Adrenal gland (tissue), 5 donors: ENCODE measurements around the gene COL12A1.

ENCODE experiments used
- CTCF ChIP-seq, 6 experiments: fragments of 450-650 bp in 4 of 6; fragments of 200-600 bp in 2 of 6; sonication (generic) in 1 of 6; IDR thresholded peaks; 1 replicate in 5 of 6; 2 replicates in 1 of 6; pipeline versions ENCODE4 v1.5.1 to v1.8.0; 2016 to 2021; ENCODE audit warnings: antibody characterized with exemption in 6 of 6, mild to moderate bottlenecking in 2 of 6, moderate library complexity in 1 of 6
- POLR2A ChIP-seq, 2 donors: fragments of 450-650 bp; IDR thresholded peaks; one replicate each; pipeline ENCODE4 v1.6.1; 2017; ENCODE audit warnings: antibody characterized with exemption in 2 of 2, mild to moderate bottlenecking in 2 of 2, moderate library complexity in 1 of 2
- donor health status: DM: no; HTN: no; CAD: no.

- TF ChIP-seq CTCF (IDR thresholded peaks at IDR 0.05) = no peak
- no peak for TF ChIP-seq POLR2A (IDR thresholded peaks at IDR 0.05)
Observed at GRCh38 chr6:75077701-75078100, 128.2 kb downstream of the COL12A1 start.
